Stomach smooth muscle (tissue), 2 donors: Measurements from ENCODE around the gene CFAP45.

ENCODE experiments used
- H3K27ac ChIP-seq: one replicate; pipeline ENCODE4 v1.7.0; 2013; ENCODE audit warnings: mild to moderate bottlenecking, low read length, inconsistent platforms
- H3K27me3 ChIP-seq, 2 donors: one replicate each; pipeline ENCODE4 v1.7.0; 2013; ENCODE audit warnings: low read length in 2 of 2; ENCODE audit not compliant: insufficient read depth in 2 of 2, control insufficient read depth in 1 of 2
- H3K36me3 ChIP-seq, 2 donors: one replicate each; pipeline ENCODE4 v1.7.0; 2013; ENCODE audit warnings: low read length in 2 of 2; ENCODE audit not compliant: control insufficient read depth in 2 of 2, insufficient read depth in 2 of 2
- H3K4me1 ChIP-seq: one replicate; pipeline ENCODE4 v1.7.0; 2013; ENCODE audit warnings: low read length; ENCODE audit not compliant: control insufficient read depth, insufficient read depth
- H3K4me3 ChIP-seq, 2 donors: one replicate each; pipeline ENCODE4 v1.7.0; 2013; ENCODE audit warnings: low read length in 2 of 2
- H3K9ac ChIP-seq, 2 donors: one replicate each; pipeline ENCODE4 v1.7.0; 2013; ENCODE audit warnings: low read length in 2 of 2, mild to moderate bottlenecking in 1 of 2
- H3K9me3 ChIP-seq, 2 donors: one replicate each; pipeline ENCODE4 v1.7.0; 2013; ENCODE audit warnings: low read length in 2 of 2; ENCODE audit not compliant: control insufficient read depth in 2 of 2
- donor health status: healthy.
- donor health status: Pancreatic carcinoma.

The CFAP45 gene

GRCh38 chr1:159900086-159900680 lies at the start of gene CFAP45:
TSS of gene CFAP45 (minus strand) at chr1:159900165. CDS start at chr1:159900098, 67 bp downstream.
- H3K9ac ChIP-seq: no peak within 1 kb of the TSS
- H3K9me3 ChIP-seq: no peaks in the 10 kb centered on the region
- H3K4me1 ChIP-seq: peaks cover 8% of the 10 kb centered on the region
- H3K27me3 ChIP-seq: no peaks in the 10 kb centered on the region
- no peak within 1 kb of the TSS for H3K27ac ChIP-seq
- no peaks in the 10 kb centered on the region for H3K36me3 ChIP-seq
- H3K4me3 ChIP-seq: no peak within 1 kb of the TSS

- Histone ChIP-seq H3K27ac (no peak overlapping the region), H3K9me3 (no peaks in the 10 kb centered on the region), H3K9ac (no peak overlapping the region)
Observed at GRCh38 chr1:159949123-159949522, 49.2 kb upstream of the CFAP45 start.

GRCh38 chr1:159947942-159948341 lies 48.0 kb upstream of the CFAP45 start:
- Histone ChIP-seq H3K36me3 (no peaks in the 10 kb centered on the region), H3K4me1 (peaks cover 13% of the 10 kb centered on the region), H3K27me3 (peaks cover 0 to 10% of the 10 kb centered on the region in 2 donors), H3K9ac (no peak overlapping the region), H3K9me3 (no peaks in the 10 kb centered on the region), H3K4me3 (no peak overlapping the region), H3K27ac (no peak overlapping the region)

More at GRCh38 chr1:159949123-159949522, 49.2 kb upstream of the CFAP45 start:
- no peaks in the 10 kb centered on the region for H3K36me3 ChIP-seq
- H3K4me3 ChIP-seq: no peak overlapping the region
- peaks cover 13% of the 10 kb centered on the region for H3K4me1 ChIP-seq
- peaks cover 5 to 7% of the 10 kb centered on the region in 2 donors for H3K27me3 ChIP-seq

- H3K9me3 ChIP-seq: no peaks in the 10 kb centered on the region
- H3K9ac ChIP-seq: no peak overlapping the region
- H3K27me3 ChIP-seq: peaks cover 0 to 16% of the 10 kb centered on the region in 2 donors
- H3K36me3 ChIP-seq: no peaks in the 10 kb centered on the region
- H3K4me3 ChIP-seq: peak overlapping the region; percentile 56 to 72
- H3K4me1 ChIP-seq: peaks cover 13% of the 10 kb centered on the region
- no peak overlapping the region for H3K27ac ChIP-seq
Observed at GRCh38 chr1:159946242-159947187, 46.5 kb upstream of the CFAP45 start.

GRCh38 chr1:159945483-159946241 lies 45.7 kb upstream of the CFAP45 start, which contains the start of gene IGSF9:
TSS of gene IGSF9 (minus strand) at chr1:159945613. CDS start at chr1:159943454, 2,159 bp downstream.
- Histone ChIP-seq H3K27me3 (peaks cover 0 to 16% of the 10 kb centered on the region in 2 donors), H3K4me1 (peaks cover 13% of the 10 kb centered on the region), H3K27ac (no peak within 1 kb of the TSS), H3K4me3 (peak within 1 kb of the TSS; percentile 56 to 72), H3K9me3 (no peaks in the 10 kb centered on the region), H3K9ac (peak within 1 kb of the TSS in 1 of 2 donors; percentile 21), H3K36me3 (no peaks in the 10 kb centered on the region)

- Histone ChIP-seq H3K9me3 (no peaks in the 10 kb centered on the region), H3K4me3 (peak overlapping the region; percentile 56 to 72), H3K27me3 (peaks cover 4 to 16% of the 10 kb centered on the region in 2 donors), H3K4me1 (peaks cover 13% of the 10 kb centered on the region), H3K27ac (no peak overlapping the region), H3K36me3 (no peaks in the 10 kb centered on the region), H3K9ac (no peak overlapping the region)
Observed at GRCh38 chr1:159944623-159945455, 44.9 kb upstream of the CFAP45 start.

GRCh38 chr1:159943908-159944622 lies 44.1 kb upstream of the CFAP45 start:
- H3K27me3 ChIP-seq: peaks cover 6 to 16% of the 10 kb centered on the region in 2 donors
- H3K9me3 ChIP-seq: no peaks in the 10 kb centered on the region
- H3K27ac ChIP-seq: no peak overlapping the region
- H3K4me1 ChIP-seq: peaks cover 13% of the 10 kb centered on the region
- H3K4me3 ChIP-seq: no peak overlapping the region
- no peaks in the 10 kb centered on the region for H3K36me3 ChIP-seq
- H3K9ac ChIP-seq: no peak overlapping the region

- peaks cover 8 to 16% of the 10 kb centered on the region in 2 donors for H3K27me3 ChIP-seq
- H3K36me3 ChIP-seq: no peaks in the 10 kb centered on the region
- no peak overlapping the region for H3K27ac ChIP-seq
- no peaks in the 10 kb centered on the region for H3K9me3 ChIP-seq
- peaks cover 13% of the 10 kb centered on the region for H3K4me1 ChIP-seq
- no peak overlapping the region for H3K9ac ChIP-seq
- H3K4me3 ChIP-seq: no peak overlapping the region
Observed at GRCh38 chr1:159943278-159943640, 43.3 kb upstream of the CFAP45 start.

- H3K36me3 ChIP-seq: no peaks in the 10 kb centered on the region
- peaks cover 13% of the 10 kb centered on the region for H3K4me1 ChIP-seq
- no peak overlapping the region for H3K4me3 ChIP-seq
- H3K27ac ChIP-seq: no peak overlapping the region
- H3K9ac ChIP-seq: no peak overlapping the region
- no peaks in the 10 kb centered on the region for H3K9me3 ChIP-seq
- H3K27me3 ChIP-seq: peaks cover 8 to 16% of the 10 kb centered on the region in 2 donors
Observed at GRCh38 chr1:159942632-159943277, 42.8 kb upstream of the CFAP45 start.
